GM19193 (cell line): ENCODE data around the gene CNIH2.

Experiments
- POLR2A ChIP-seq: IDR thresholded peaks from 4 replicates; pipeline ENCODE4 v1.6.1; 2011; ENCODE audit not compliant: insufficient read depth, insufficient read length; ENCODE audit errors: extremely low read depth

The CNIH2 gene

GRCh38 chr11:66282468-66283455 is 4.8 kb downstream of the CNIH2 start:
- TF ChIP-seq POLR2A = peak; percentile 34

- TF ChIP-seq POLR2A = no peak
Observed at GRCh38 chr11:66283461-66284105, 5.6 kb downstream of the CNIH2 start.

GRCh38 chr11:66284526-66285078 is 6.6 kb downstream of the CNIH2 start:
- TF ChIP-seq POLR2A = no peak

- TF ChIP-seq POLR2A = no peak
Observed at GRCh38 chr11:66285250-66285947, 7.4 kb downstream of the CNIH2 start.

- TF ChIP-seq POLR2A = no peak
Observed at GRCh38 chr11:66286699-66287098, 8.7 kb downstream of the CNIH2 start.

GRCh38 chr11:66287211-66287888 is 9.4 kb downstream of the CNIH2 start:
- no peak for TF ChIP-seq POLR2A

- TF ChIP-seq POLR2A = no peak
Observed at GRCh38 chr11:66287889-66288670, 10.1 kb downstream of the CNIH2 start.

- TF ChIP-seq POLR2A = peak; percentile 83
Observed at GRCh38 chr11:66288671-66289547, 10.9 kb downstream of the CNIH2 start, which contains the start of gene YIF1A. Gene YIF1A (minus strand): TSS chr11:66289143. CDS start chr11:66288985, 158 bp downstream.

- TF ChIP-seq POLR2A = no peak
Observed at GRCh38 chr11:66289548-66290329, 11.8 kb downstream of the CNIH2 start.

GRCh38 chr11:66290330-66290621 is 12.3 kb downstream of the CNIH2 start:
- no peak for TF ChIP-seq POLR2A

GRCh38 chr11:66291303-66291705 is 13.3 kb downstream of the CNIH2 start:
- no peak for TF ChIP-seq POLR2A
